Activated naive CD4-positive, alpha-beta T cell treated with anti-CD3 and anti-CD28 coated beads, Interleukin-2, amount 10 ng/mL, durations not matched to agents 7 days and 5 days (primary cell): ENCODE measurements around the gene CLCN3.

Experiments
- CTCF ChIA-PET: fragments of 350-600 bp; sonication (Branson Sonifier 250); formaldehyde crosslinking; loops from one replicate; lab custom pipeline; 2021; ENCODE audit warnings: antibody characterized with exemption; lab: Charles Lee
- DNase-seq: peaks from one replicate; pipeline ENCODE4 v3.0.0-alpha.2; 2020
- H3K27ac Mint-ChIP-seq: one replicate; pipeline ENCODE4 v1.8.0; 2021; ENCODE audit warnings: mild to moderate bottlenecking, moderate library complexity, mixed read lengths
- H3K27me3 Mint-ChIP-seq: one replicate; pipeline ENCODE4 v1.8.0; 2021; ENCODE audit warnings: mild to moderate bottlenecking, mixed read lengths
- H3K36me3 Mint-ChIP-seq: one replicate; pipeline ENCODE4 v1.8.0; 2021; ENCODE audit warnings: mixed read lengths
- H3K4me1 Mint-ChIP-seq: one replicate; pipeline ENCODE4 v1.8.0; 2021; ENCODE audit warnings: mixed read lengths
- H3K4me3 Mint-ChIP-seq: one replicate; pipeline ENCODE4 v1.8.0; 2021; ENCODE audit warnings: mild to moderate bottlenecking, moderate library complexity, mixed read lengths
- H3K9me3 Mint-ChIP-seq: one replicate; pipeline ENCODE4 v1.8.0; 2021; ENCODE audit warnings: mixed read lengths

CLCN3 gene

DNA sequence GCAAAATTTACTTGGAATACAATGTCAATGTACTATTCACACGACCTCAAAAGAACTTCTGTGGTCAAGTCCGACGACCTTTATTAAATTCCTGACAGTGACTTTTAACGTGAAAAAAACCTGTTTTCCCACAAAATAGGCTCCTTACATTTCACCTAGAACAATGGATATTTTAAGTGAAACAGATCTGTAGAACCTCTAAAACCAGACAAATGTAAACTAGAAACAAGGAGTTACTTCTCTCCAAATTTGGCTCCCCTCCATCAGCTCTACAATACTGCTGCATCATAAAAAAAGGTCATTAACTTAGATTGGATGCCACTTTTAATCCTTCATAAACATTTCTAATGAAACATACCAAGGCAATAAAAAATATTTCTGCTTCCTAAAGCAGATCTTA, 9.2 kb upstream of the CLCN3 start:
- Mint-ChIP-seq H3K9me3 (no peaks in the 10 kb centered on the region), H3K36me3 (peaks cover 17% of the 10 kb centered on the region), H3K4me3 (peak overlapping the region; percentile 89), H3K27me3 (no peaks in the 10 kb centered on the region), H3K4me1 (peaks cover 41% of the 10 kb centered on the region), H3K27ac (peak overlapping the region; percentile 97)
- CTCF ChIA-PET: interaction anchor here (0.7 to 1.5 kb wide), 3 partner anchors 9 to 45 kb away, joined by 3 to 4 read pairs (median 3); partner anchors contain the start of gene CLCN3
- DNase-seq: no peak

DNA sequence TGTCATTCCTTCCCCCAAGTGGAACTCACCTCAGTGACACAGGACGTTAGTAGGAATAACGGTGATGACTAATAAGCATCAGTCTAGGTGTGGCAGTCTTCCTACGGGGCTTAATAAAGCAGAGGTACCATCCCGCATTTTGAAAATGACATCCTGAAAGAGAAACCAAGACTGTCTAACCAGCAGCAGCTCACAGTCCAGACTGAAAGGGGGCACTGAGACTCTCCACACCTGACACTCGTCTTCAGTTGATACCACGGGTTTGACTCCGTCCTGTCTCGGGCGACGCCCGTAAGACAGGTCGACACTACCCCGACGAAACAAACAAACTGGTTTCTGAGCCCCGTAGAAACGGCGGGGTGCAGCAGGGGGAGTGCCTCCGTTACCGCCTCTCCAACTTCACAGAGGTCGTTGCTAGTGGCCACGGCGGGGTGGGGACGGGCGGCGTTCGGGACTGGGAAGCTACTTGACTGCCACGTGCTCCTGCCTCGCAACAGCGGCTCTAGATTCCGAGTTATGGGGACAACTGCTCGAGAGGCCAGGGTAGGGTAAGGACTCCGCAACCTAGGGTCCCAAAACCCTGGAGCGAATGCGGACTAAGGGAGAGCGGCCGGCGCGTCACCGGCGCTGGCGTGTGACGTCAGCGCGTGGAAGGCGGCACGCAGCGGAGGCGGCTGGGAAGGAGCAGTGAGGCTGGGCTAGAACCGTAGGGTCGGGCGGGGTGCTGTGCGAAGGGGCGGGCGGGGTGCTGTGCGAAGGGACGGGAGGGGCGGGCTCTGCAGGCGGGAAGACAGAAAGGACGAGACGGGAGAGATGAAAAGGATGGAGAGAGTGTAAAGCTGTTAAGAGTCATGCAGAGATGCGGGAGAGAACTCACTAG, 8.1 kb upstream of the CLCN3 start, which contains the start of gene NEK1:
TSS of gene NEK1 (minus strand) at position 593 of the 880 bp plus-strand sequence. CDS start 9,953 bp downstream, outside the sequence.
- Mint-ChIP-seq H3K36me3 (peaks cover 9% of the 10 kb centered on the region), H3K9me3 (no peaks in the 10 kb centered on the region), H3K4me3 (peak within 1 kb of the TSS; percentile 89)

DNA sequence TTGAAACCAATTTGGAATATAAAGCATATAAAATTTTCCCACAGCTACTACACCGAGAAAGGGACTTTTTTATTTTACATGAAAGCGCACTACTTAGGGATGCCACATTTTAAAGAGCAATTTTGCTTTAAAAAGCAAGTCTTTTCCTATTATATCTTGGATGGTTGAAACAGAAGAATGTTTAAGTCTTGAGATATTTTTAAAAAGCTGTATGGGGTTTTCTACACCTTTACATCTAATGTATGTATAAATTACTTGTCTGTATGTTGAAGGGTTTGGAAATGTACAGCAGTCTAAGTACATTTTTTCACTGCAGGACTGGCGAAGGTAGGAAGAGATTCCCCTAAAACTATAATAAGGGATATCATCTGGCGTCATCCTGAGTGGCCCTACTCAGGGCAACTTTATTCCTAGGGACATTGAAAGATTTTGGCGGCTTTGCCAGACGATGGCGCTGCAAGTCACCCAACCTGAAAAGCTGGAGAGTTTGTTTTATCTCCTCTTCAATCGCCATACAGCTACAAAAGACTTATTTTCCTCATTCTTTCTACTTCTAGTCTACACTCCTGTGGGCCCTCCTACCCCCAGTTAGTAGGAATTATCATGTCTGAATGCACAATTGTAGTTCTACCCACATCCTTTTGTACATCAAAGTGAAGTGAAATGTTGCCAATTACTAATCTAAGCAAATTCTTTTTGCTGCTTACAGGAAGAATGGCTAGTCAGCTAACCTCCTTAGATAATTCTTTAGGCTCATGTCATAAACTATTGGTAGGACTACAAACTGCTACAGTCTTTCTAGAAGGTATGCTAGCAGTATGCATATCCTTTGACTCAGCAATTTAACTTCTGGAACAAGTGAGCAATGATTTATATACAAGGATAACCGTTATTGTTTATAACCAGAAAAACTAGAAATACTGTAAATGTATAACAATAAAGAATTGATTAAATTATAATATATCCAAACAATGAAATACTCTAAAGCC, 7.2 kb upstream of the CLCN3 start:
- H3K9me3 Mint-ChIP-seq: no peaks in the 10 kb centered on the region
- peak overlapping the region; percentile 97 for H3K27ac Mint-ChIP-seq
- CTCF ChIA-PET: interaction anchor here (0.6 to 1.9 kb wide), 15 partner anchors 18 to 603 kb away, joined by 3 to 10 read pairs (median 3); partner anchors contain the start of gene CBR4
- H3K4me1 Mint-ChIP-seq: peaks cover 52% of the 10 kb centered on the region
- H3K27me3 Mint-ChIP-seq: no peaks in the 10 kb centered on the region
- peak overlapping the region; percentile 89 for H3K4me3 Mint-ChIP-seq
- peak; percentile 82 for DNase-seq
- H3K36me3 Mint-ChIP-seq: peaks cover 5% of the 10 kb centered on the region

More for the DNA sequence above, 8.1 kb upstream of the CLCN3 start, which contains the start of gene NEK1:
- Mint-ChIP-seq H3K27me3 (no peaks in the 10 kb centered on the region), H3K27ac (peak within 1 kb of the TSS; percentile 97), H3K4me1 (peaks cover 44% of the 10 kb centered on the region)
- CTCF ChIA-PET: interaction anchor here (1.0 to 1.9 kb wide), 10 partner anchors 47 to 602 kb away, joined by 3 to 10 read pairs (median 4); partner anchors contain the start of gene CBR4
- peak; percentile 92 for DNase-seq

GRCh38 chr4:169615467-169616106, 4.8 kb upstream of the CLCN3 start:
- Mint-ChIP-seq H3K4me1 (peaks cover 60% of the 10 kb centered on the region), H3K27ac (no peak overlapping the region), H3K27me3 (no peaks in the 10 kb centered on the region), H3K9me3 (no peaks in the 10 kb centered on the region), H3K4me3 (no peak overlapping the region), H3K36me3 (peaks cover 2% of the 10 kb centered on the region)
- CTCF ChIA-PET: interaction anchor here (1.3 kb wide), 2 partner anchors 44 to 194 kb away, joined by 3 to 5 read pairs; no protein-coding TSS in a partner anchor
- DNase-seq: no peak

DNA sequence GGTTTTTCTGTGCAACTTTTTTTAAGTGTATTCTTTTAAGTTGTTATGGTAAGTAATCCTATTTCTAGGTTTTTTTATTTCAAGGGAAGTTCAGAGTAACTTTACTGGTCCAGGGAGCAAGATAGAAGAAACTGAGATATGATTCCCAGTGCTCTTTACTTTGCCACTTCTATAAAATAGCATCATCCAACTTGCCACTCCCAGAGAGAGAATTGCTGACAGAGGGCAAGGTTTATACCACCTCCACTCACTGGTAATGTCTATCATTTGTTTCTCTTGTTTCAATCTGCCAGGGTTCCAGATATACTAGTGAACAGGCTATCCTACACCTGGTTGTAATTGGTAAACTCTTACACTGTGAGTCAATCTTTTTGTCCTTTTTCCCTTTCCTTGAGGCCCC, 3.5 kb upstream of the CLCN3 start:
- Mint-ChIP-seq H3K4me3 (no peak overlapping the region), H3K27ac (no peak overlapping the region), H3K9me3 (no peaks in the 10 kb centered on the region), H3K27me3 (no peaks in the 10 kb centered on the region), H3K4me1 (peaks cover 51% of the 10 kb centered on the region), H3K36me3 (peaks cover 3% of the 10 kb centered on the region)
- no peak for DNase-seq
- CTCF ChIA-PET: no interaction called here

DNA sequence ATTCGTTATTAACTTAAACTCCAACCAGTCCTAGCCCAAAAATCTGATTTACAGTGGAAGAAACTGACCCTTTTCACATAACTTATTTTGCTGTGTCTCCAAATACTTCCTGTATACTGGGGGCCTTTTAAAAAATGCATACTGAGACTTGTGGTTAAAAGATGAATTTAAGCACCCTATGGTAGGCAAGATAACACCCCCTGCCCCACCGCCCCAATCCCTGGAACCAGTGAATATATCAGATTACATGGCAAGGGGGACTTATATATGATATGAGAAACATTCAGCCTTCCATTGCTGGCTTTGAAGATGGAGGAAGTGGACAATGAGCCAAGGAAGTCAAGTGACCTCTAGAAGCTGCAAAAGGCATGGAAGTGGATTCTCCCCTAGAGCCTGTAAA, 3.1 kb upstream of the CLCN3 start:
- Mint-ChIP-seq H3K9me3 (no peaks in the 10 kb centered on the region), H3K27ac (no peak overlapping the region), H3K36me3 (peaks cover 3% of the 10 kb centered on the region), H3K4me3 (no peak overlapping the region), H3K4me1 (peaks cover 55% of the 10 kb centered on the region), H3K27me3 (no peaks in the 10 kb centered on the region)
- no peak for DNase-seq
- CTCF ChIA-PET: no interaction called here

- no peak for DNase-seq
- Mint-ChIP-seq H3K36me3 (peaks cover 3% of the 10 kb centered on the region), H3K4me3 (peak overlapping the region; percentile 99), H3K27ac (peak overlapping the region; percentile 99), H3K4me1 (peaks cover 56% of the 10 kb centered on the region), H3K9me3 (no peaks in the 10 kb centered on the region), H3K27me3 (no peaks in the 10 kb centered on the region)
- CTCF ChIA-PET: interaction anchor here (0.7 kb wide), 1 partner anchor 11 kb away, joined by 3 read pairs; no protein-coding TSS in a partner anchor
Observed at GRCh38 chr4:169618286-169618685, 2.1 kb upstream of the CLCN3 start.

- no peaks in the 10 kb centered on the region for H3K27me3 Mint-ChIP-seq
- H3K36me3 Mint-ChIP-seq: peaks cover 3% of the 10 kb centered on the region
- peaks cover 57% of the 10 kb centered on the region for H3K4me1 Mint-ChIP-seq
- H3K27ac Mint-ChIP-seq: peak overlapping the region; percentile 99
- no peaks in the 10 kb centered on the region for H3K9me3 Mint-ChIP-seq
- CTCF ChIA-PET: interaction anchor here (0.7 to 1.2 kb wide), 3 partner anchors 10 to 50 kb away, joined by 3 read pairs; no protein-coding TSS in a partner anchor
- no peak for DNase-seq
- H3K4me3 Mint-ChIP-seq: peak overlapping the region; percentile 99
Observed at GRCh38 chr4:169618986-169619385, 1.4 kb upstream of the CLCN3 start.

- Mint-ChIP-seq H3K4me3 (peak overlapping the region; percentile 99), H3K9me3 (no peaks in the 10 kb centered on the region), H3K36me3 (peaks cover 3% of the 10 kb centered on the region), H3K4me1 (peaks cover 57% of the 10 kb centered on the region), H3K27ac (peak overlapping the region; percentile 99), H3K27me3 (no peaks in the 10 kb centered on the region)
- CTCF ChIA-PET: interaction anchor here (0.8 to 1.7 kb wide), 6 partner anchors 8 to 51 kb away, joined by 3 to 4 read pairs (median 3); no protein-coding TSS in a partner anchor
- DNase-seq: peak; percentile 61
Observed at GRCh38 chr4:169619518-169619957, 840 bp upstream of the CLCN3 start.

GRCh38 chr4:169620880-169621248, 486 bp downstream of the CLCN3 start:
- H3K4me3 Mint-ChIP-seq: peak overlapping the region; percentile 99
- H3K4me1 Mint-ChIP-seq: peaks cover 51% of the 10 kb centered on the region
- peak overlapping the region; percentile 99 for H3K27ac Mint-ChIP-seq
- DNase-seq: peak; percentile 48
- no peaks in the 10 kb centered on the region for H3K9me3 Mint-ChIP-seq
- CTCF ChIA-PET: interaction anchor here (1.7 kb wide), 1 partner anchor 38 kb away, joined by 4 read pairs; no protein-coding TSS in a partner anchor
- H3K27me3 Mint-ChIP-seq: no peaks in the 10 kb centered on the region
- H3K36me3 Mint-ChIP-seq: peaks cover 7% of the 10 kb centered on the region

DNA sequence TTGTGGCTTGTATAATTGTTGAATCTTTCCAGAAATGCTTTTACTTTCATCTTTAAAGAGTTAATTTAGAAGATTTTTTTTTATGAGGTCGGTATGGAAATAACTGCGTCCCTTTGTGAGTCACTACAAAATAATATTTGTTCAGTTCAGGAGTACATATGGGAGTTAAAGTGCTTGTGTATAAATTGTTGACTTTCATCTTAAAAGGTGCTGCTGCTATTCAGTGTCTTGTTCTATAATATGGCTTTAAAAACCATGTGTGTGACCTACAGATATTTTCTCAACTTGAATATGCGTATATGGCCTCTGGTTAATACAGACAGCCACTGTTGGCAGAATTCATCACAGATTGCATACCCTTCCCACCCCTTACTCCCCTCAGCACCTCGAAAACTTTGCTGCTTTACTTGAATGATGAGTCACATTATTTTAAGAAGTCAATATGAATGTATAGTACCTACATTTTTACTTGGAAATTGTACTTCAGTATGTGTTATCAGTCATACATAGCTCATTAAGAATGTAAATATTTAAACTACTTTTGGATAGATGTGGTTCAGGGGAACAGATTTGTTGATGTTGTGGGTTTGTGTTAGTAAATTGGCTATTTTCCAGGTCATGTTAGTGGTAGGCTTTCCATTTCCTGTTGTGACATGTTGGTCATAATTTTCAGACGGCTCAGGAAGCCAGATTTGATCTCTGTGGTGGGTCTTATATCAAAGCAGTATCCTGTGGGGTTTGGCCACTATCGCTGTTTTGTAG, 1.5 kb downstream of the CLCN3 start:
- Mint-ChIP-seq H3K9me3 (no peaks in the 10 kb centered on the region), H3K27me3 (no peaks in the 10 kb centered on the region), H3K4me1 (peaks cover 46% of the 10 kb centered on the region), H3K36me3 (peaks cover 7% of the 10 kb centered on the region), H3K4me3 (peak overlapping the region; percentile 99), H3K27ac (peak overlapping the region; percentile 99)
- CTCF ChIA-PET: no interaction called here
- peak; percentile 44 for DNase-seq

DNA sequence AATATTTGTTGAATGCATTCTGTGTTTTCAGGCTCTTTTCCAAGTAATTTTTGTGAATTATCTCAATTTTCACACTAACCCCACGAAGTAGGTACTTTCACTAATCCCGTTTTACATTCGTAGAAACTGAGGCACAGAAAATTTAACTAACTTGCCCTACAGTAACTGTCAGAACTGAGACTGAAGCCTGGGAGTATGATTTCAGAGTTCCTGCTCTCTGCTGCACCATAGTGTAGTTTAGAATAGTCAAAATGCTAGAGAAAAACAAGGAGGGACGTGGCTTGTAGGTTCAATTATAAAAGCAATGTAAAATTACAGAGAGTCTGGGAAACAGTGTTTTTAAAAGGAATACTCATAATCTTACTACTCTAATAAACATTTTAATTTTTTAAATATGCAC, 2.2 kb downstream of the CLCN3 start:
- Mint-ChIP-seq H3K9me3 (no peaks in the 10 kb centered on the region), H3K4me3 (peak overlapping the region; percentile 99), H3K27ac (peak overlapping the region; percentile 99), H3K27me3 (no peaks in the 10 kb centered on the region), H3K36me3 (peaks cover 7% of the 10 kb centered on the region), H3K4me1 (peaks cover 44% of the 10 kb centered on the region)
- CTCF ChIA-PET: no interaction called here
- no peak for DNase-seq
